ENCODE data around the gene GIMD1.

GIMD1 gene

GRCh38 chr4:106370214-106370613 is 1.6 kb upstream of the GIMD1 start:
- no peak for ATAC-seq

GRCh38 chr4:106369456-106370060 is 980 bp upstream of the GIMD1 start:
- ATAC-seq: peak; percentile 79
- TF ChIP-seq ARNTL (CRISPR knock-in tag; IDR thresholded peaks at IDR 0.05; ENCODE audit: borderline replicate concordance, low read depth): no peak
- TF ChIP-seq CREB5 (CRISPR knock-in tag; IDR thresholded peaks at IDR 0.05; ENCODE audit: low read depth): no peak

More at GRCh38 chr4:106370214-106370613, 1.6 kb upstream of the GIMD1 start:
- TF ChIP-seq ZNF70 (CRISPR knock-in tag; IDR thresholded peaks at IDR 0.05): no peak

DNA sequence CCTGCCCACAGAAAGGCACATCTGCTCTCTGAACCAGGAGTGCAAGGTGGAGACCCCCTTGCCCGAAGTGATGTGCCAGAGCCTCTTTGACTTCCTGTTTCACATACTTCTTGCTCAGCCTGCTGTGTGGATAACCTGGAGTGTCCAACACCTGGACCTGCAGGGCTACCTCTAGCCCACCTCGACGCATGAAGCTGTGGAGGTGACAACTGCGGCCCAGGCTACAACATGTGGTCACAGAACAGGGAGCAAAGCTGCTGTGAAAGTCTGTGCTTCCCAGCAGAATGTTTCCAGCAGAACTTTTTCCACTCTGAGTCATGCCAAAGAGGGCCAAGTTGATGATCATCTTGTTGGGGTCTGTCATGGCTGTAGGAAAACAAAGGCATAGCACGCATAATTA is 1.5 kb downstream of the GIMD1 start:
- TF ChIP-seq BACH2 (CRISPR knock-in tag; IDR thresholded peaks at IDR 0.05; ENCODE audit: borderline replicate concordance) (no peak), ARNTL (CRISPR knock-in tag; IDR thresholded peaks at IDR 0.05; ENCODE audit: borderline replicate concordance, low read depth) (no peak), CSRNP3 (CRISPR knock-in tag; IDR thresholded peaks at IDR 0.05) (no peak), ZNF565 (CRISPR knock-in tag; conservative IDR thresholded peaks at IDR 0.05; ENCODE audit: low read depth) (no peak), OSR1 (CRISPR knock-in tag; IDR thresholded peaks at IDR 0.05) (no peak), PPARA (CRISPR knock-in tag; IDR thresholded peaks at IDR 0.05; ENCODE audit: borderline replicate concordance) (no peak), GLIS3 (CRISPR knock-in tag; IDR thresholded peaks at IDR 0.05) (no peak), ZNF8 (CRISPR knock-in tag; IDR thresholded peaks at IDR 0.05) (no peak), CREB5 (CRISPR knock-in tag; IDR thresholded peaks at IDR 0.05; ENCODE audit: low read depth) (no peak), TOX (CRISPR knock-in tag; IDR thresholded peaks at IDR 0.05; ENCODE audit: borderline replicate concordance) (no peak), ZFP30 (CRISPR knock-in tag; IDR thresholded peaks at IDR 0.05) (no peak), ESRRG (CRISPR knock-in tag; IDR thresholded peaks at IDR 0.05) (no peak), RARB (CRISPR knock-in tag; IDR thresholded peaks at IDR 0.05) (no peak), ISL1 (CRISPR knock-in tag; IDR thresholded peaks at IDR 0.05) (no peak)
- TF ChIP-seq, protein P1, sequence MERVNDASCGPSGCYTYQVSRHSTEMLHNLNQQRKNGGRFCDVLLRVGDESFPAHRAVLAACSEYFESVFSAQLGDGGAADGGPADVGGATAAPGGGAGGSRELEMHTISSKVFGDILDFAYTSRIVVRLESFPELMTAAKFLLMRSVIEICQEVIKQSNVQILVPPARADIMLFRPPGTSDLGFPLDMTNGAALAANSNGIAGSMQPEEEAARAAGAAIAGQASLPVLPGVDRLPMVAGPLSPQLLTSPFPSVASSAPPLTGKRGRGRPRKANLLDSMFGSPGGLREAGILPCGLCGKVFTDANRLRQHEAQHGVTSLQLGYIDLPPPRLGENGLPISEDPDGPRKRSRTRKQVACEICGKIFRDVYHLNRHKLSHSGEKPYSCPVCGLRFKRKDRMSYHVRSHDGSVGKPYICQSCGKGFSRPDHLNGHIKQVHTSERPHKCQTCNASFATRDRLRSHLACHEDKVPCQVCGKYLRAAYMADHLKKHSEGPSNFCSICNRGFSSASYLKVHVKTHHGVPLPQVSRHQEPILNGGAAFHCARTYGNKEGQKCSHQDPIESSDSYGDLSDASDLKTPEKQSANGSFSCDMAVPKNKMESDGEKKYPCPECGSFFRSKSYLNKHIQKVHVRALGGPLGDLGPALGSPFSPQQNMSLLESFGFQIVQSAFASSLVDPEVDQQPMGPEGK (CRISPR knock-in tag; IDR thresholded peaks at IDR 0.05; ENCODE audit: borderline replicate concordance): no peak
- TF ChIP-seq, protein P2, sequence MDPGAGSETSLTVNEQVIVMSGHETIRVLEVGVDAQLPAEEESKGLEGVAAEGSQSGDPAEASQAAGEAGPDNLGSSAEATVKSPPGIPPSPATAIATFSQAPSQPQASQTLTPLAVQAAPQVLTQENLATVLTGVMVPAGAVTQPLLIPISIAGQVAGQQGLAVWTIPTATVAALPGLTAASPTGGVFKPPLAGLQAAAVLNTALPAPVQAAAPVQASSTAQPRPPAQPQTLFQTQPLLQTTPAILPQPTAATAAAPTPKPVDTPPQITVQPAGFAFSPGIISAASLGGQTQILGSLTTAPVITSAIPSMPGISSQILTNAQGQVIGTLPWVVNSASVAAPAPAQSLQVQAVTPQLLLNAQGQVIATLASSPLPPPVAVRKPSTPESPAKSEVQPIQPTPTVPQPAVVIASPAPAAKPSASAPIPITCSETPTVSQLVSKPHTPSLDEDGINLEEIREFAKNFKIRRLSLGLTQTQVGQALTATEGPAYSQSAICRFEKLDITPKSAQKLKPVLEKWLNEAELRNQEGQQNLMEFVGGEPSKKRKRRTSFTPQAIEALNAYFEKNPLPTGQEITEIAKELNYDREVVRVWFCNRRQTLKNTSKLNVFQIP (CRISPR knock-in tag; IDR thresholded peaks at IDR 0.05; ENCODE audit: borderline replicate concordance, low read depth): no peak
- TF ChIP-seq, protein P3, sequence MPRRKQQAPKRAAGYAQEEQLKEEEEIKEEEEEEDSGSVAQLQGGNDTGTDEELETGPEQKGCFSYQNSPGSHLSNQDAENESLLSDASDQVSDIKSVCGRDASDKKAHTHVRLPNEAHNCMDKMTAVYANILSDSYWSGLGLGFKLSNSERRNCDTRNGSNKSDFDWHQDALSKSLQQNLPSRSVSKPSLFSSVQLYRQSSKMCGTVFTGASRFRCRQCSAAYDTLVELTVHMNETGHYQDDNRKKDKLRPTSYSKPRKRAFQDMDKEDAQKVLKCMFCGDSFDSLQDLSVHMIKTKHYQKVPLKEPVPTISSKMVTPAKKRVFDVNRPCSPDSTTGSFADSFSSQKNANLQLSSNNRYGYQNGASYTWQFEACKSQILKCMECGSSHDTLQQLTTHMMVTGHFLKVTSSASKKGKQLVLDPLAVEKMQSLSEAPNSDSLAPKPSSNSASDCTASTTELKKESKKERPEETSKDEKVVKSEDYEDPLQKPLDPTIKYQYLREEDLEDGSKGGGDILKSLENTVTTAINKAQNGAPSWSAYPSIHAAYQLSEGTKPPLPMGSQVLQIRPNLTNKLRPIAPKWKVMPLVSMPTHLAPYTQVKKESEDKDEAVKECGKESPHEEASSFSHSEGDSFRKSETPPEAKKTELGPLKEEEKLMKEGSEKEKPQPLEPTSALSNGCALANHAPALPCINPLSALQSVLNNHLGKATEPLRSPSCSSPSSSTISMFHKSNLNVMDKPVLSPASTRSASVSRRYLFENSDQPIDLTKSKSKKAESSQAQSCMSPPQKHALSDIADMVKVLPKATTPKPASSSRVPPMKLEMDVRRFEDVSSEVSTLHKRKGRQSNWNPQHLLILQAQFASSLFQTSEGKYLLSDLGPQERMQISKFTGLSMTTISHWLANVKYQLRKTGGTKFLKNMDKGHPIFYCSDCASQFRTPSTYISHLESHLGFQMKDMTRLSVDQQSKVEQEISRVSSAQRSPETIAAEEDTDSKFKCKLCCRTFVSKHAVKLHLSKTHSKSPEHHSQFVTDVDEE (CRISPR knock-in tag; IDR thresholded peaks at IDR 0.05): no peak
- no peak for ATAC-seq
